HG03066 (cell line): Measurements from ENCODE around the gene NXT1.

ENCODE experiments used
- ATAC-seq: cut with Tn5 transposase; IDR thresholded peaks from one replicate; pipeline ENCODE4 v1.9.1; 2021; ENCODE audit warnings: low read depth; ENCODE audit not compliant: unreplicated experiment

The NXT1 gene

DNA sequence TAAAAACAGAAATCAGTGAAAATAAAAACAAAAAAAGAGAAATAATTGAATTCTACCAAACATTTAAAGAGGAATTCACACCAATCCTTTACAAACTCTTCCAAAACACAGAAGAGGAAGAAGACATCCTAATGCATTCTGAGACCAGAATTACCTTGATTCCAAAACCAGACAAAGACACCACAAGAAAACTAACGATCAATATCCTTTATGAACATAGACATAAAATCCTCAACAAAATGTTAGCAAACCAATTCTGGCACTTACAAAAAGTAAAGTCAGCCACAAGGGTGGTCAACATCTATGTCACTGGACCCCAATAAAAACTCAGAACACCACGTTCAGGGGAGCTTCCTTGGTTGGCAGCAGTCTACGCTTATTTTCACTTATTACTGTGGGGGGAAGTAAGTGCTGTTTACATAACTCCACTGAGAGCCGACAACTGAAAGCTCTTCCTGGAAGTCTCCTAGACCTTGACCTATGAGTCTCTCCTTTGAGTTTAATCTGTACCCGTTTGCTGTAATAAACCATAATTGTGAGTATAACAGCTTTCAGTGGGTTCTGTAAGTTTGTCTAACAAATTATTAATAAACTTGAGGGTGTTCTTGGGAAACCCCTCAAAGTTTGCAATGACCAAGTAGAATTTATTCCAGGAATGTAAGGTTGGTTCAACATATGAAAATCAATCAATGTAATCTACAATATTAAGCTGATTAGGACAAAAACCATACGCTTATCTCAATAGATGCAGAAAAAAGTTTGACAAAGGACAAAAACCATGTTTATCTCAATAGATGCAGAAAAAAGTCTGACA lies 35.9 kb downstream of the NXT1 start:
- ATAC-seq: no peak

DNA sequence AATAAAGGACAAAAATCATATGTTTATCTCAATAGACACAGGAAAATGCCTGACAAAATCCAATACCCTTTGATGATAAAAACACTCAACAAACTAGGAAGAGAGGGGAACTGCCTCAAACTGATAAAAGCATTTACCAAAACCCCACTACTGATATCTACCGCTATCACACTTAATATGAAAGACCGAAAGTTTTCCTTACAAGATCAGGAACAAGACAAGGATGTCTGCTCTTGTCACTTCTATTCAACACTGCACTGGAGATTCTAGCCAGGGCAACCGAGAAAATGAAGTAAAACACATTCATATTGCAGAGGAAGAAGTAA lies 36.5 kb downstream of the NXT1 start:
- ATAC-seq: no peak

DNA sequence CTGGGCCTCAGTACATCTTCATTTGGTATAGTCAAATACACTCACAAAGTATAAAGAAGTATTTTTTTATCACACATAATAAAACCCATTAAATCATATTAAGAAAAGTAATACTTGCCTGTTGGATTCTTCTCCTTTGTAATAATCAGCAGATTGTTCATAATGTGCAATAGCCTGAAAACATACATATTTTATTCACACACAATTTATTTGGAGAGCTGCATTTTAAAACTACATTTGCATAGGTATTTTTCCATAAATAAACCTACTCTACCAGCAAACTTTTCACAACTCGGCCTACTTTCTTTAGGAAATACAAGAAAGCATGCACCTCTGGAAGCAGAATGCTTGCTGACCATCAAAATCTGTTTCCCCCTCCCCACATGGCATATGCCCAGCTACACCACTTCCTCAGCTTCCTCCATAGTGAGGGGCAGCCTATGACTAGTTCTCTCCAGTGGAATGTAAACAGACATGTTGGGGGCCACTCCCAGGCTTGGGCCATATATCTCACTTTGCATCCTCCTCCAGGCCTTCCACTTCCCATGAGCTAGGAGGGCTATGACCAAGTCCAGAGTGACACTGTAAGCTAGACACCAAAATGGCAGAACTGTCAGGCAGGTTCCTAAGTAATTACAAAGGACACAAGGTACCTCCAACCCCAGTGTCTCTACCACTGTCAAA lies 39.6 kb downstream of the NXT1 start:
- ATAC-seq: no peak

DNA sequence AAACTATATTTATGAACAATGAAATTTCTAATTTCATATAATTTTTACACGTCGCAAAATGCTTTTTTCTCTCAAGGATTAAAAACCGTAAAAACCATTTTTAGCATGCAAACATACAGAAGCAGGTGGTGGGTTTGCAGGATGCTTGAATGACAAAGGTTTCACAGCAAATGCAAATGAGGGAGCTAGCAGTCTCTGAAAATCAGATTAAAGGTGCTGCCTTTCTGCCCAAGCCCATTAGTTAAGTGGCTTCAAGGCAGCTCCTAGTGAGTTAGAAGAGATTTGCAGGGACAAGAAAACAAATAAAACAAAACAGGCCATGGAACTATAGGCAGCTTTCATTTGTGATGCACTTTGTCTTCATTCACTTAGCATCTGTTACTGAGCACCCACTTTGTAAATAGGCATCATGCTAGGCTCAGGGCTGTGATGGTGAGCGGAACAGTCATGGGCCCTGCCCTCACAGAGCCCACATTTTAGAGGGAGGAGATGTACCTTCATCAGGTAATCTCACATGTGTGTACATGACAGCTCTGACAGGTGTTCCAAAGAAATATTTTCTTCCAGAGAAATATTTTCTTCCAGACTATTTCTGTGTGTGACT lies 41.2 kb downstream of the NXT1 start:
- ATAC-seq: no peak

DNA sequence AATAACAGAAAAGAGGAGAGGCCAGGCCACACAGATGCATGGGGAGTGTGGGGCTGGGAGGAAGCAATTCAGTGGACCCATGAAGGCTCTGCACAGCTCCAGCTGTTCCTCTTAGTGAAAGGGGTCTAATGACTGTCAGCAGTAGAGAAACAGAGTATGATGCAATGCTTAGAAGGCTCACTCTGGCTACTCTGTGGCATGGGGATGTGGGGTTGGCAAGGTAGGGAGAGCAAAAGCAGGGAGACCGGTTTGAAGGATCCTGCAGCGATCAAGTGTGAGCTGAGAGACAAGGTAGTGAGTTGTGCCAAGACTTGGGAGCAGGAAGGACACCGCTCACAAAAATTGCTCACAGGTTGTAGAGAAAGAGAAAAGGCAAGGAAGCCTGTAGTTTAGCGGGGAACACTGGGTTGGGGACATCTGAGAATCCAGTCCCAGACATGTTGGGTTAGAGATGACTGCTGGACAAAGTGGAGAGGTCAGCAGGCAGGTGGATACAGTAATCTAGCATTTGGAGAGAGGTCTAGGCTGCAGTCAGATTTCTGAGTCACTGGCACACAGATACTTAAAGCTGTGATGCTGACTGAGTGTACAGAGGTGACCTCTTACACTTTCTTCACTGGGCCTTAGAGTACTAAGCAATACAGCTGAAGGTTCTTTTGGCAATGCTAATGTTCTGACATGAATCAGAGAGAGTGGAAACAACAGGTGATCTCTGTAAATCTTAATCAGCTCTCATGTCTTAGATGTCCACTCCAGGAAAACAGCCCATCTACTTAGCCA lies 43.6 kb downstream of the NXT1 start:
- no peak for ATAC-seq

DNA sequence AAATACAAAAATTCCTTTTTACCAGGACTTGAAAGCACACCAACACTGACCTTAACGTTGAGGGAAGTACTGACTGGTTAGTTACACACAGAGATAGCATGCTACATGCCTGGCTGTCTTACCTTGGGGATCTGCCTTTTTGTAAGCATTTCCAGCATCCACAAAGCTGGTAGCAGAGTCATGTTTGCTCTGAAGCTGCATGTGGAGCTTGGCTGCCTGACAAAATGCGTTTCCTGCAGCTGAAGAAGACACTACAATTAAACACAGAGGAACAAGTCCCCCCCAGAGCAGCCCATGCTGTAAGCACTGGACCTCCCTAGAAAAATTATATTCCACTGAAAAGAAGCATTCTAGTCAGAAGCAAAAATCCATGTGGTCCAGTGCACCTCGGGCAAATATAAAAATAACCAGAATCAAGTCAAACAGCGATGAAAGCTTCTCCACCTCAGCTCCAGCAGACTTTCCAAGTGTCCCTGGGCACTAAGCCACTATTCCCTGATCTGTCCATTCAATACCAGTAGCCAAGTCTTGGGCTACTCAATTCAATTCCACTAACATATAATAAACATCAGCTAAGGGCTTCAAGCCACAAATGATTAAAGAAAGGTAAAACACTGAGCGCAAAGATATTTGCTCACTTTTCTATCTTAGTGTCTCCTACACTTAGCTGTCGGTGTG lies 46.5 kb downstream of the NXT1 start:
- no peak for ATAC-seq

DNA sequence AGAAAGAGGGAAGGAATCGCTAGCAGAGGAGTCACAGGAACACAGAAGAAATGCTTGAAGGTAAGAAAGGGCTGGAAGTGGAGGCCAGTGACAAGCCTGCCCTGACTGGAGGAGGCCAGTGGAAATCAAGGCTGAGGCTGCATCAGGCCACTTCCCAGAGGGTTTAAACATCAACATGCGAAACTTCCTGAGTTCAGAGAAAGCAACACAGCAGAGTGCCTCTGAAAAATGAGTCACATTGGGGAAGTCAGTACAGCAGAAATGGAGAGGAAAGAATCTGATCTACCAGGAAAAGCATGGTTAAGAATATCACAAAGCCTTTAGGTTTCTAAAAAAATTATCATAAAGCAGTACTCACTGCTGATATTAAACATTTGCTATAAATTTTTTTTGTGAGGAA lies 47.4 kb downstream of the NXT1 start:
- no peak for ATAC-seq

DNA sequence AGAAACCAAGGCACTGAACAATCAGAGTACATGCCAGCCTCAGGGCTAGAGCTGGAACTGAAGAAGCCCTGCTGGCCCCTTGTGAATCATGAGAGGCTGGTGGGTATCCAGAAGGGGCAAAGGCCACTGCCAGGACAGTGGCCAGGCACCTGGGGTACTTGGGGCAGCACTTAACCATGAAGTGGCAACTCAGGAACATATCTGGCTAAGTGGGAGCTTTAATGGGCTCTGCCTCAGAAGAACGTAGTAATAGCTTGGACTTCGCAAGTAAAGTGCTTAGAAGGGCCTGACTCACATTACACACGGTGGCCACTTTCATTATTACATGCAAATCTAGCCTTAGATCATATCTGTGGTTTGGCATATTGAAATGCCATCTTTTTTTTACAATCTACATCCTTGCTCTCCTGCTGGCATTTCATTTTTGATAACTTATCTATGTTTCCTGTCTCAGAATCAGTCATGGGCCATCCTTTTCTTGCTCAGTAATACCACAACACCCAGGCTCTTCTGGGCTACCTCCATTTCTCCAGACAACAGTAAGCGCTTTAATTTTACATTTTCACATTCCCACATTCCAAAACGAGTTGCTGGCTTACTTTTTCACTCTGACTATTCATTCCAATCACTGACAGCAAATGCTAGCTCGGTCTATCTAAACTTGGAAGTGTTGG lies 49.1 kb downstream of the NXT1 start:
- ATAC-seq: no peak

DNA sequence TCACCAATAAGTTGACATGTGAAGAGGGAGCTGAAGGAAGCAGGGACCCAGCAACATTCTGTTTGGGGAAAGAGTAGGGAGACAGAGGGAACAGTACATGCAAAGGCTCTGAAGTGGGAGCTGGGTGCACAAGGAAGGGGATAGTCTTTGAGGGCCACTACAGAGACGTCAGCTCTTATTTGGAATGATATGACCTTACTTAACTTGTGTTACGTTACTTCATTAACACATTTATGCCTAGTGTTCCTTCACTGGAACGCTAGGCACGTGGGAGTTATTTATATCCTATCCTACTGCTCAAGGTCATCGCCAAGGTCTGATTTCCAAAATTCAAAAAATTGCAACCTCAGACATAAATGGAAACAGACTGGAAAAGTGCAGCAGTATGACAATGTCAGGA lies 50.5 kb downstream of the NXT1 start:
- no peak for ATAC-seq

DNA sequence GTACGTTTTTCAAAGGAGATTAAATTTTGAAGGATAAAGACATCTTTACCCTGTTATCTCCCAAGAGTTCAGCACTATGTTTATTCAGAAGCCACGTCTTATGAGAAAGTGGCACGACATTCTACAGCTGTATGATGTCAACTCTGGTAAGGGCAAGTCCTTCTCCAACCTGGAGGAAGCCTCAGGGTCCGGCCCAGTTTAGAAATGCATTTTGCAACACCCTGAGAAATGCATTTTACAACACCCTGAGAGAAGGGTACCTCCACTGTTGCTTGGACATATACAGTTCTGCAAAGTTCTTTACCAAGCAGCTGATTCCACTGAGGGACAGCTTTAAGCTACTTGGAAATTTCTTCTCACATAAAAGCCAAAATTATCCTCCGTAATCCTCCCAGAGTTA lies 53.2 kb downstream of the NXT1 start:
- no peak for ATAC-seq

DNA sequence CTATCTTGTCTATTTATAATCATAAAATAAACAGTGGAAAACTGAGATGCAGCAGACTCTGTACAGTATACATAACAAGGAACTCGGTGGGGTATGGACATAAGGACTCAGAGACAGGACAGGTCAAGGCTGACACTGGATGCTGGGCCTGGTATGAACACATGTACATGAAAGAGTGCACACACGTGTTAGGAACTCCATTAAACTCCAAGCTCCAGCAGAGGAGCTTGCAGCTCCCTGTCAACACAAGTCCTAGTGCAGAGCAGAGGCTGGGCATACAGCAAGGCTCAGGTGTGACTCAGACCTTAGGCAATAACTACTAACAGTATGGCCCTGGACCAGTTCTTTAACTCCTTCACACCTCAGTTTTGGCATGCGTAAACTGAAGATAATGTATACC lies 53.6 kb downstream of the NXT1 start:
- no peak for ATAC-seq
